Measurements from ENCODE around the gene LRRC75A.

The LRRC75A gene

DNA sequence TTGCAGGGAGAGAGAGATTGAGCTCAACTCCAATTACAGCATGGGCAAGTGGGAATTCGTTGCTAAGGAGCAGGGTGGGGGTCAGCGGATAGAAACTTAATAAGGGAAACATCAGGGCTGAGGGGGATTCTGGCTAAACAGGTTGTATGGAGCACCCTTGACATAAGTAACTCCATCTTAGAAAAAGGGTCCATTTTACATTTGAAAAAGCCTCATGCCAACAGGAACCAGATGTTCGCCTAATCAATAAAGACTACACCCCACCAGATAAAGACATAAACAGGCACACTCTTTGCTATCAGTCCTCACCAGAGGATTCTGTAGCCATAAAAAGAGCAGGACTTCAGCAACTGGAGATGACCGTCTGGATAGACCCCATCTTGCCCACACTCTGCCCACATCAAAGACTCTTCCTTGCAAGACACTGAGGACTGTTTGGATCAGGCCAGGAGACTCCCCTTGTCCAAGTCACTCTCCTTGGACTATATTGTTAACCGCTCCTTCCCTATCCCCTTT, 1.6 kb upstream of the LRRC75A start:
- DNase-seq (ENCODE audit: low read depth in 2 of 2): no peak

DNA sequence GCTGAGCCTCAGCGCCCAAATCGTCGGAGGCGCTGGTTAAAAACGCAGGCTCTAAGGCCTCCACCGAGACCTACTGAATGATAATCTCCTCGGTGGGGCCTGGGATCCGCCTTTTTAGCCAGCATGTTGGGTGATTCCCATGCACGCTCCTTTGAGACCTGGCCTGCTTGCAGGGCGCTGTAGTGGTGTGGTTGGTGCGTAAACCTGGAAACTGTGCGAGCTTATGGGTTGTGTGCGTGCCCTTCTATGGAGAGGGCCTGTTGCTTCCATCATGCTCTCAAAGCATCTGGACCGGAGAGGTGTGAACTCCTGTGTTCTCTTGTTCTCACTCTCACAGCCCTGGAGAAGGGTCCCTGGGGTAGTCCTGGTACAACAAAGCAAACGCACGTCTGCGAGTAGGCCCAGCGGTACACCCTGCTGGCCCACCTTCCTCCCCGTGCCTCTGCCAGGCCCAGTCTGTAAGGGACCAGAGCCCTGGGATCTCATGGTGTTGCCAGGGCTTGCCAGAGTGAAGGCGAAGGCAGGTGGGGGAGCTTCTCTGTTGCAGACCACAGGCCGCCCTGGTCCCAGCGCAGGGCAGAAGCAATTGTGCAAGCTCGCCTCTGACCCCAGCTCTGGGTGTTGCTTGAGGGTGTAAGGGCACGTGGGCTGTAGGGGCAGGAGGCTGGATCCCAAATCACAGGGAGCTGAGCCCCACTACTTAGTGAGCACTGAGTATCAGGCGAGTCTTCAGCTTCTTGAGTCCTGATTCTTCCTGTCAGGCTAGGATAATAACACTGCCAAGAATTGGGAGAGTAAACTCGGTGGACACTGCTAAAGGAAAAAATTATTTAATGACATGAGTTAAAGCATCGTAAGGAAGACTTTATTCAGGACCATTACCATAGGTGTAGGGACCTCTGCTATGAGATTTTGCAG, 879 bp upstream of the LRRC75A start:
- DNase-seq (ENCODE audit: low read depth in 2 of 2): no peak

DNA sequence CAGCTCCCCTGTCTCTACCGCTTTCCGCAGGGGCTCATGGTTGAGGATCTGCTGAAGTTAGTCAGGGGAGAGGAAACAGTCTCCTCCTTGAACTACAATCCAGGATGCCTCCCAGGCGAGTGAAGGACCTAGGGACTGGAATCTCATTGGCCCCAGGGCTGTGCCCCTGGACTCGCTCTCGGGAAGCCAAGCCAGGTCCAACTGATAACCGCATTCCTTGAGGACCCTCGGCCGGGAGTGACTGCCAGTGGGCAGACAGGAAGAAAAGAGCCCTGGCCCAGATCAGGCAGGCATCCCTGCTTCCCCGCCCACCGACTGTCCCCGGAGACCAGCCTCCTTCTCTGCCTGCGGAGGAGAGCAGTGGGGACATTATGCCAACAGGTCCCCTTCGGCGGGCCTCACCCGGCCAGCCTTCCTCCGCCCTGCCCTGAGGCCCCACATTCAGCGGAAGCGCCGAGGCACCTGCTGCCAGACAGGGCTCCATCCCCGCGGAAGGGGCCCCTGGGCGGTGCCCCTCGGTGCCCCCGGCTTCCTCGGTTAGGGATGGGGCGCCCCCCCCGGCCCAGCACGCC, 776 bp downstream of the LRRC75A start:
- no peak for DNase-seq (ENCODE audit: low read depth in 2 of 2)

DNA sequence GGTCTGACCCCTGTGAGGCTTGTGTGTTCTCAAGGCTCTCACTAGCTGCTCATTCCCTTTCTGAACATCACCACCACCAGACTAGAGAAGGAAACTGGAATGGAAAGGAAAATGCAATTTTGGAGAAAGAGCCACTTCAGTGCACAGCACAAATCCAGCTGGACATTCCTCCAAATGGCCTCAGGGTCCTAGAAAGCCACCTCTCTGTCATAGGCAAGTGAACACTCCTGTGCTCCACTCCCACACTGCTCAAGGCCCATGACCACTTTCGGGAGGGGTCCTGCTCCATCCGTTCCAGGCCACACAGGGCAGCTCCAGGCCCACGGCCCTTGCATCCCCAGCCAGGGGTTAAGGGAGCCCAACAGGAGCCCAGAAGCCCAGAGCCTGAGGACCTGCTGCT, 2.6 kb downstream of the LRRC75A start:
- DNase-seq (ENCODE audit: low read depth in 2 of 2): no peak

DNA sequence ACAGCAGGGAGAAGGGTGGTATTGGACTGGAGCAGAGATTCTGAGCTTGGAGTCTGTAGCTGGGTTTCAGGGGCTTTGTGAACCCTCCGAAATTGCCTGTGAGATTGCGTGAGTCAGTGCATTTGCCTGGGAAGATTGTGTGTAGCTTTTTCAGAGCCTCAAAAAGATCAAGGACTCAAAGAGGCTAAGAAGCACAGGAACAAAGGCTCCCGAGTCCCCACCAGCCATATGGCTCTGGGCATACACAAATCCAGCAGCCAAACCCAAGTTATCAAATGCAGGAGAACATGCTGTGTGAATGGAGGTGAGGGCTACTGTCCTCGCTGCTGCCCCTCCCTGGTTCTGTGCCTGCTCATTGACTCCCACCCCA, 3.0 kb downstream of the LRRC75A start:
- no peak for DNase-seq (ENCODE audit: low read depth in 2 of 2)

DNA sequence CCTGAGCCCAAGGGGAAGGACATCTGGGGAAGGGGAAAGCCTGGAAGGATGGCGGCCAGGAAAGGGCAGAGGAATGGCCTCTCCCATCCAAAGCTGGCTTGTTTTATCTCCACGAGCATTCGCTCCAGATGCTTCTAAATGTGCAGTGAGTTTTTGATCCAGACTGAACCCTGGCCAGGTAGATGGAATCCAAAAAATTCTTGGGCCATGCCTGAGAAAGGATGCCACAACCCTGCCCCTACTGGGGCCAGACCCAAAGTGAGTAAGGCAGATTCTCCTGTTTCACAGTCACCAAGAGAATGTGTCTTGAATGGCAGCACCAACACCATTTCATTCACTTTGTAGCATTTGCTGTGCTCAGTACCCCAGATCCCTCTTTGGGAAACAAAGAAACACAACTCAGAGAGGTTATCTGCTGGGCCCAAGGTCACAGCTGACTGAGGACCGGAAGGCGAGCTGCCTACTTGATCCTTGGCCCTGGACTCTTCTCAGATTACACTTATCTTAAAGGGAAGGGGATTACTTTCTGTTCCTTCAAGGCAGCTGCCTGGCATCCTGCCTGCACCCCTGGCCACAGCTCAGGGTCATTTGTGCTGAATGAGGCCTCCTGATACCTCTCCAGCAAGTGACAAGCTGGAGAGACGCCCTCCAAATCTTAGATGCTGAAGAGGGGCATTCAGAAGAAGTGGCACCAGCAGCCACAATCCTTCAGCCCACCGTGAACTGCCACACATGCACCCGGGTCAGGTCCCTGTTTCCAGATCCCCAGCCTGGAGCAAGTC, 3.6 kb downstream of the LRRC75A start:
- no peak for DNase-seq (ENCODE audit: low read depth in 2 of 2)

DNA sequence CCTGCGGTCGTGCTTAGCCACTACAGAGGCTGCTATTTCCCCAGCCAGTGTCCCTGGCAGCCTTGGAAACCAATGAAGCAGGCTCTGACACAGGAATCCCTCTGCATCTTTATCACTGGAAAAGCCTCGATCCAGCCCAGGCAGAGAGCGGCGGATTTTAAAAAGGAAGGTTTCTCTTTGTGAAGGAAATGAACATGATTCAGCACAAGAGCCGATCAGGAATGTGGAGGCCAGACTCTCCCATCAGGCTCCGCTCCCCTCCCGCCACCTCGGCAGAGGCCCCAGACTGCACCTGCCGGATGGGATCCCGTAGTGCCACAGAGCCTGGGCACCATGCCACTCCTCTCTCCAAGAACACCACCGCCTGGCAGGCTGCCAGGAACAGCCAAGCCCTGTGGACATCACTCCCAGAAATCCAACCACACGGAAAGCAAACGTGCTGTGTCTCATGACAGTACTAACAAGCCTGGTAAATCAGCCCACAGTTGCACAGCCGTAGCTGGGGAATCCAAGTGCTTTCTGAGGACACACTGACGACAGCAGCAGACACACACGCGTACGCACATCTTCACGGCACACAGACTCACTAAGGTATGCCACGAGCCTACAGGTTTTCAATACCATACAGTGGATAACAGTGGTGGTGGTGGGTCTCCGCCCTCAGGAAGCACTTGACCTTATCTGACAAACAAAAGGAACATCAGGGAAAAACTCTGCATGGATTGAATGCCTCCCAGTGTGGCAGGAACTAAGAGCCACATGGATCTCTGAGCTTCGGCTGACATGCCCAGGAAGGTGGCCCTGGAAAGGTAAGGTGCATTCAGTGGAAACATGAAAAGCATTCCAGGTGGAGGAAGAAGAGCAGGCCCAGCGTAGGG, 5.4 kb downstream of the LRRC75A start:
- DNase-seq (ENCODE audit: low read depth in 2 of 2): no peak

DNA sequence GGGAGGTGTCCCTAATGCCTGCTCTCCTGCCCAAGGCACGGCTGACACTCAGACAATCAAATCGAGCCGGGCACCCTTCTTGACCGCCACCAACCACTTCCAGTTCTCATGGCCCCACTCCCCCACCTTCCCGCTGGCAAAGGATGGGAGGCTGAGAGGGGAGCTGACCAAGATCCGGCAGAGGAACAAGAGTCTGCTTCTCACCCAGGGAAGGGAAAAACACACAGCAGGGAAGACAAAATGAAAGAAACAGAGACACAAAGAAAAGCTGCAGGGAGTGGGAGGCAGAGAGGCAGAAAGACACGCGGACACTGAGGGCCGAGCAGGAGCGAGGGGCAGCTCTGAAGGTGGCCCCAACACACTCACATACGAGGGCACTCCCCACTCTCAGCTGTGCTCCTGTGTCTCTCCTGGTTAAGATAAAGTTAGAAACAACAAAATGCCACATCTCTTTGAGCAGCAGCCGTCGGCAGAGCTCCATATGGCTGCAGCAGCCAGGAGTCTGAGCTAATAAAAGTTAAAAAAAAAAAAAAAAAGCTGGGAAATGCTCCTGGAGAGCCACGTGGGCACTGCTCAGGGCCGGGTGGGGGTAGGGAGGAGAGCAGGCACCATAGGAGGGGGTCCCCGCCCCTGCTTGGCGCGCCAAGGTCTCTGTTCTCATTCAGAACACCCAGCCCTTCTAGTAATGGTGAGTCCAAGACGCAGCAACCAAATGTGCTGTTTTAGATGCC, 7.4 kb downstream of the LRRC75A start:
- no peak for DNase-seq (ENCODE audit: low read depth in 2 of 2)

DNA sequence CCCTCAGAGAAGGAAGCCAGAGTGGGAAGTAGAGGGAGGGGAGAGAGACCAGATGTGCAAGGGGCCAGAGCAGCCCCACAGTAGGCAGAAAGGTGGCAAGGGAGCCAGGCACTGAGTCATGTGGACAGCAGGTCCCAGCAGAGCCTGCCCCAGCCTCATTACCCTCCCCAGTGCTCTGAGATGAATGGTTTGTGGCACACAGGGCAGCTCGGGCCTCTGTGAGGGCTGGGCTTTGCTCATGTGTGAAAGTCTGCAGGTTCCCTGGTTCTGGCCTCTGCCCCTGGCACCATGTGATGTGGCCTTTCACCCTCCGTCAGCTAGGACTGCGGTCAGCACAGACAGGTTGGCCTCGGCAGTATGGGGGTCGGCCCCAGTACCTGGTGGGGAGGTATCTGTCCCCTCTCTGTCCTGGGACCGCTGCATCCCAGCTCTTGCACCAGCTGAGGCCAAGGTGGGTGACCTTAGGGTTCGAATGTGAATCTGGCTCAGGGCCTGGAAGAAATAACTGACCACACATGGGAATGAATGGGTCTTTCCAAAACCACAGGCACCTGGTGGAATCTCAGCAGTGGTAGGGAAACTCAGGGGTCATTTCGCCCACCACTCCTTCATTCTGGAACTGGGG, 8.9 kb downstream of the LRRC75A start:
- no peak for DNase-seq (ENCODE audit: low read depth in 2 of 2)

DNA sequence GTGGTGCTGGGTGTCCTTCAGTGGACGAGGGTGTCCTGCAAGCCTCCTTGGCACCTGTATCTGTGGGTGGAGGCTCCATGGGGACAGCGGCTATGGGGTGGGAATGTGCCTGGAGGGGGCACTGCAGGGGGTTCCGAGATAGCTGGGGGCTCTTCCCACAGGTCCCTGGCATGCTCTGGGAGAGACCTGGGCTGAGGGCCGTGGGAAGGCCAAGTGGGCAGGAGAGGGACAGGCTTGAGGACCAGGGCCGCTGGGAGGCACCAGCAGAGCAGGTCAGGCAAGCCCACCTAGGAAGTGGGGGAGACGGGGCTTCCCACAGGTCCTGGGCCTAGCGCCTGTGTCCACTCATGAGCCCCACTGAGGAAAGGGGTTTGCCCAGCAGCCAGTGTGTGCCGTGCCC, 9.7 kb downstream of the LRRC75A start:
- DNase-seq (ENCODE audit: low read depth in 2 of 2): no peak

DNA sequence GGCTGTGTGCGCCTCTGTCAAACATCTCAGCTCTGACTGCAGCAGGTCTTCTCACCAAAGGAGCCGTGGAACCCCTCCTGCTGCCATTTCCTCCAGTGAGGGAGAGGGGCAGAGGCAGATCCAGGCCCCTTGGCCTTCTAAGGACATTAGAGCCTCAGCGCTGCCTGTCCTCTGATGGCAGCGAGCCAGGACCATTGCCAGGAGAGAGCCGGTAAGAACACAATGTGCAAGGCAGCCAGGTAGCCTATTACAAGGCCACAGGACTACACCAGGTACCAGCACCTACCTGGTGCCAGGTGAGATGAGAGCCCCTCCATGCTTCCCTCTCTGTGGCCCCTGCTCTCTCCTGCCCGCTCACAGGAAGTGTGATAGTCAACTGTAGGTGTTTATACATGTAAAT, 11.0 kb downstream of the LRRC75A start:
- no peak for DNase-seq (ENCODE audit: low read depth in 2 of 2)

DNA sequence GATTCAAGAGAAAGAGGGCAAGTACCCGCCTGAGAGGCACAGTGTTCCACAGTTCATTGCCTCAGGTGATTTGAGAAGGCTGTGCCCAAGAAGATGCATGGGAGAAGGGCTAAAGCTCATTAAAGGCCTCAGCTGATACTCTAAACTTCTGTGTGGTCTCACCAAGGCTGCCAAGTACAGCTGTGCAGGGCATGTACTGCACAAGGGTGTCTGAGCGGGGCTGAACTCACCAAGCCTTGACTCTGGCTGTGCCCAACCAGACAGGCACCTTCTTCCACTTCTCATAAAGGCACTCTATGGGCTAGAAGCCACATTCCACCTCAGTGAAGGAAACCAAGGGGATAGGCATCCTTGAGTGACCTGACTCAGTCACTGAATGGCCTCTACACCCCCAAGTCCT, 12.7 kb downstream of the LRRC75A start:
- no peak for DNase-seq (ENCODE audit: low read depth in 2 of 2)

DNA sequence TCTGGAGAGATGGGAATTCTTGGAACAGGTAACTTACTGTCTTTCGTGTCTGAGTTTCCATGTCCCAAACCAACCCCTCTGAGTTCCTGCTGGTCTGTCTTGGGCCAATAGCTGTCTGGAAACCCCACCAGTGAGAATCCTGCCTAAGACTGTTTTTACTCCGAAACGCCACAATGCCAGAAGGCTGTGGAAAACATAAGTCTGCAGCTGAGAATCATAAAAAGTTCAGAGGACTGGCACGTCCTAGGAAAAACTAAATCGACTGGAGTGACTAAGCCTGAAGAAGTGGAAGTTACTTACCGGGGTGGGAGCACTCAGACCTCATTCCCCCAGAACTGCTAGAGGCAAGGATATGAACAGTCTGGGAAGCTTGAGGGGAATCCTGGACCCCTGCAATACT, 13.3 kb downstream of the LRRC75A start:
- no peak for DNase-seq (ENCODE audit: low read depth in 2 of 2)

DNA sequence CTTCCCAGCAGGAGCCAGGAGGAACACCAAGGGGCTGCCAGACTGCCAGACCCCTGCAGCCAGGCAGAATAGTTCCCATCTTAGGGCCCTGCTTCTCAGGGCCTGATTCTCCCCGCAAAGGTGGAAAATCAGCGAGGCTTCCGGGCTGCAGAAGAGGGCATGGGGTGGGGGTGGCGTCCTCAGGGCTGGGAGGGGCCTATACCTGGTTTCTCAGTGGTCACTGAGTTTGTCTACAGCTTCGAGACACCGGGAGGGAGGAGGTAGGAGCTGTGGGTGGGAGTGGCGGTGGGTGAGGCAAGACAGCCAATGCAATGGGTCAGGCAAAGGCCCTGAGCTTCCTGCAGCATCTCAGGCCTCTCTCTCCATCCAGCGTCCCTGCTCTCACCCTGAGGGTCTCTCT, 14.3 kb downstream of the LRRC75A start:
- no peak for DNase-seq (ENCODE audit: low read depth in 2 of 2)

DNA sequence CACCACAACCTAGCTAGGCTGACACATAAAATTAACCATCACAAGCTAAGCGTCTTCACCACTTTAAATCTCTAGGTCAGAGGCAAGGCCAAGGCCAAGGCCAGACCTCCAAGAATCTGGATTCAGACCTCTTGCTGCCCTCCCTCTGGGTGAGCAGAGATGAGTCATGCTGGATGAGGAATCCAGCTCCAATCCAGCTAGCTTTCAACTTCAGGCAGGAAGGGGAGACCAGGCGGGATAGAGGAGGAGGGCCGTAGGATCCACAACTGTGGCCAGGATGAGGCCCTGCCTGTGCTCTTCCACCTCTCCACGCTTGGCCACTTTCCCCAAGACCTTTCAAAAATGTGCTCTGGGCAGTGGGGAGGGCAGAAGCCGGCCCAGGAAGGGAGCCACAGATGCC, 14.7 kb downstream of the LRRC75A start:
- no peak for DNase-seq (ENCODE audit: low read depth in 2 of 2)

DNA sequence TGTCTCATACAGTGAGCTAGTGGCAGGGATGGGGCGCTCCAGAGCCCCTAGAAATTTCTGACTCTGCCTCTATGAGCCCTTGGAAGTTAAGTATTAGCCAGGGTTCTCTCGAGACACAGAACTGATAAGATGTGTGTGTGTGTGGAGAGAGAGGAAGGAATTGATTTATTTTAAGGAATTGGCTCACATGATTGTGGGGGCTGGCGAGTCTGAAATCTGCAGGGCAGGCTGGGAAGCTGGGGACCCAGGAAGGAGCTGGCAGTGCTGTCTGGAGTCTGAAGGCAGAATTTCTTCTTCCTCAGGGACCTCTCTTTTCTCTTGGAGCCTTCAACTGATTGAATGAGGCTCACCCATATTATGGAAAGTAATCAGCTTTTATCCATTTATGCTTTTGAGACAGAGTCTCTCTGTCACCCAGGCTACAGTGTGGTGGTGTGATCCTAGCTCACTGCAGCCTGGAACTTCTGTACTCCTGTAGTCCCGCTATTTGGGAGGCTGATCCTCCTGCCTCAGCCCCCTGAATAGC, 16.8 kb downstream of the LRRC75A start:
- no peak for DNase-seq (ENCODE audit: low read depth in 2 of 2)

DNA sequence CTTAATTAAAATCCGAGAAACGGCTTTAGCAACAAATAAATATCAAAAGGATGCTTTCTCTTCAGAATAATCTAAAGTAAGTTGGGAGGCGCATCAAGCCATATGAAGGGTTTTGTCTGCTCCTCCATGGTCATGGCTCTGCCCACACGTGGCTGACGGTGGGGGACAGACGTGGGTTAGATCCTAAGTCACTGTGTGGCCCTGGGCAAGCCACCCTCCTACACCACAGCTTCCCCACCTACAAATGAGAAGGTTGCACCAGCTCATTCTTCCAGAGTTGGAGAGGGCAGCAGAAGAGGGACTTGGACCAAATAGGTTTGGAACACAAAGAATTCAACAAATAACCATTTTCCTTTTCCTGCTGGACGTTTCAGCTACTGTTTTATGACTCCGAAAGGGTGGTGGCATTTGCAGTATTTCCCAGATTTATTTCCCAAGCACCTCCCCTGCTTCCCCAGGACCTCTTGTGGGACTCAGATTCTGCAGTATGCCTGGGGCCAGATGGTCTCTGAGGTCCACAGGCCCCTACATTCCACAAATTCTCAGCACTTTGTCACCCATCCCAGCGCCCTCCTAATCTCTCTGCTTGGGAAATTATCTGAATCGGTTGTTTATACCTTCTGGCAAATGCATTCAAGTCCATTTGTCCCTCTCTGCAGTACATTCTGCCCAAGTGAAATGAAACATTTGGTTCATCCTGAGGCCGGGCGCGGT, 17.8 kb downstream of the LRRC75A start:
- DNase-seq (ENCODE audit: low read depth in 2 of 2): no peak

DNA sequence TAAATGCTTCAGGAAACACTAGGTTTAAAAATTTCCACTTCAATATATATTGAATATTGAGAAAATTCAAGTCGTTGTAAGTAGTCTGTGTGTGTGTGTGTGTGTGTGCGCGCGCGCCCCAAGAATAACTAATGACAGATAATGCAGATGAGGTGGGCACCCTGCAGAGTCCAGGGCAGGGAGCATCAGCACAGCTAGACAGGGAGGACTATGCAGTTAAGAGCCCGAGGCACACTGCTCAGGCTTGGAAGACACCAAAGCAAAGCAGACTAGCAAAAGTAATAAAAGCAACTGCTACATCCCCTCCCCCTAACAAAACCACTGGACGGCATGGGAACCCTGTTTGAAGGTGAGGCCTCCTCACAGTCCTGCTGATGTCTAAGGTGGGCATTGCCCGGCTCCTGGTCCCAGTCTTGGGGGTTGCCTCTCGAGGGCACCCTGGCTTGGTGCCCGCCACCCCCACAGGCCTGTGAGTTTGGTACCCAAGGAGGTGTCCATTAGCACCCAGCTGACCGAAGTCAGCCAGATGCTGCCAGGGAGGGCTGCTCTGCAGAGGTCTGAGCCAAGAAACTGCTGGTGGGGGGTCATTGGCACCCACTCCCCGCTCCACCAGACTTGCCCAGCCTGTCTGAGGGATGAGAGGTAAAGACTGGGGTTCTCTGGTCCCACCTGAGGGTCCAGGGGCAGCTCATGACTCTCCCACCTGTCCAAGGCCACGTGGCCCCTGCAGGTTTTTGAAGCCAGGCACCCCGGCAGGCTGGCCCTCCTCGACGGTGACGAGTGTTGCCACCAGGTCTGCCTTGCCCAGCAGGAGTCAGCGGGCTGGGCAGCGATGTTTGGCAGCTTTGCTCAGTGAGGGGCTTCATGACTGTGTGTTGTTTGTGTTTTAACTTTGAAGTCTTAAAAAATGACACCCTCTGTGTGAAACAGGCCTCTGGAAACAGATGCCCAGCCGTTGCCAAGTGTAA, 18.7 kb downstream of the LRRC75A start:
- no peak for DNase-seq (ENCODE audit: low read depth in 2 of 2)

Measured in stimulated activated CD8-positive, alpha-beta memory T cell treated with anti-CD3 and anti-CD28 coated beads, Interleukin-2, amount 100 ng/mL, for 1 hour (primary cell).